HepG2 (cell line): Measurements from ENCODE around the gene ADSS1. TPM values are rescaled to one million over a fixed set of nuclear protein-coding genes. Genes with fewer than 3 reads are reported as not detected.

Experiments
- FOXK2 ChIP-seq: fragments of 450-650 bp; IDR thresholded peaks from 2 replicates; pipeline ENCODE4 v1.6.1; 2016
- KDM3A ChIP-seq: IDR thresholded peaks from 2 replicates; pipeline ENCODE4 v1.6.1; 2018; ENCODE audit warnings: low read depth, missing compliant biosample characterization
- MAF1 ChIP-seq: sonication (generic); formaldehyde crosslinking; IDR thresholded peaks from 2 replicates; pipeline ENCODE4 v1.5.0; 2020; ENCODE audit warnings: missing genetic modification reagents, borderline replicate concordance
- MBNL3 ChIP-seq: fragments of 250-450 bp; sonication (Bioruptor Pico); conservative IDR thresholded peaks from 2 replicates; pipeline ENCODE4 v1.8.0; 2022; ENCODE audit warnings: mild to moderate bottlenecking, inconsistent platforms
- MEF2D ChIP-seq: sonication (generic); formaldehyde crosslinking; IDR thresholded peaks from 2 replicates; pipeline ENCODE4 v1.5.1; 2020; ENCODE audit warnings: mild to moderate bottlenecking, missing genetic modification reagents
- MIER2 ChIP-seq: IDR thresholded peaks from 2 replicates; pipeline ENCODE4 v1.6.1; 2016; ENCODE audit warnings: missing biosample characterization, missing genetic modification reagents
- TAF1 ChIP-seq: sonication (generic); formaldehyde crosslinking; IDR thresholded peaks from 2 replicates; pipeline ENCODE4 v1.4.0; 2020; ENCODE audit warnings: missing genetic modification reagents
- THAP11 ChIP-seq: IDR thresholded peaks from 2 replicates; pipeline ENCODE4 v1.6.1; 2016; ENCODE audit warnings: missing biosample characterization, missing genetic modification reagents
- TOPORS ChIP-seq: sonication (generic); formaldehyde crosslinking; IDR thresholded peaks from 2 replicates; pipeline ENCODE4 v1.8.0; 2023; ENCODE audit warnings: mild to moderate bottlenecking, missing genetic modification reagents
- ZBED4 ChIP-seq: sonication (generic); formaldehyde crosslinking; IDR thresholded peaks from 2 replicates; pipeline ENCODE4 v1.4.0; 2020; ENCODE audit warnings: missing genetic modification reagents, borderline replicate concordance
- ZC3H4 ChIP-seq: sonication (generic); formaldehyde crosslinking; IDR thresholded peaks from 2 replicates; pipeline ENCODE4 v1.4.0; 2020; ENCODE audit warnings: missing genetic modification reagents, borderline replicate concordance
- ZFYVE20 ChIP-seq: sonication (generic); formaldehyde crosslinking; IDR thresholded peaks from 2 replicates; pipeline ENCODE4 v1.8.0; 2023; ENCODE audit warnings: low read depth, mild to moderate bottlenecking, moderate library complexity, missing genetic modification reagents, borderline replicate concordance
- ZNF251 ChIP-seq: sonication (generic); formaldehyde crosslinking; IDR thresholded peaks from 2 replicates; pipeline ENCODE4 v1.9.0; 2021; ENCODE audit warnings: mild to moderate bottlenecking, missing genetic modification reagents
- ZNF30 ChIP-seq: sonication (generic); formaldehyde crosslinking; IDR thresholded peaks from 2 replicates; pipeline ENCODE4 v1.5.0; 2020; ENCODE audit warnings: mild to moderate bottlenecking, missing genetic modification reagents
- ZNF446 ChIP-seq: sonication (generic); formaldehyde crosslinking; IDR thresholded peaks from 2 replicates; pipeline ENCODE4 v1.5.0; 2020; ENCODE audit warnings: mild to moderate bottlenecking, missing genetic modification reagents
- ZNF547 ChIP-seq: sonication (generic); formaldehyde crosslinking; IDR thresholded peaks from 2 replicates; pipeline ENCODE4 v1.5.1; 2020; ENCODE audit warnings: mild to moderate bottlenecking, missing genetic modification reagents
- ZNF558 ChIP-seq: sonication (generic); formaldehyde crosslinking; IDR thresholded peaks from 2 replicates; pipeline ENCODE4 v1.9.0; 2022; ENCODE audit warnings: mild to moderate bottlenecking, missing genetic modification reagents, borderline replicate concordance
- ZSCAN21 ChIP-seq: sonication (generic); formaldehyde crosslinking; IDR thresholded peaks from 2 replicates; pipeline ENCODE4 v1.8.0; 2022; ENCODE audit warnings: mild to moderate bottlenecking, missing genetic modification reagents, moderate library complexity, borderline replicate concordance
- ZUFSP ChIP-seq: sonication (generic); formaldehyde crosslinking; IDR thresholded peaks from 2 replicates; pipeline ENCODE4 v1.9.0; 2021; ENCODE audit warnings: missing genetic modification reagents, mild to moderate bottlenecking, borderline replicate concordance
- polyA plus RNA-seq, 8 experiments: library from polyadenylated mRNA; depleted of rRNA in 3 of 8; stranded (reverse) in 7 of 8; unstranded in 1 of 8; fragments of >200 nt; fragmentation: Illumina TruSeq in 4 of 8; extraction: Trizol in 4 of 8; gene quantifications; 2 replicates each; pipeline versions ENCODE4 v1.2.1 to v1.2.3, GENCODE V29; 2011 to 2016; ENCODE audit warnings: low read depth in 4 of 8, missing spikeins in 1 of 8, mixed read lengths in 1 of 8; ENCODE audit not compliant: insufficient read depth in 1 of 8
- total RNA-seq, 5 experiments: library from RNA; depleted of rRNA; stranded (reverse); fragments of >200 nt; fragmentation: Illumina TruSeq; extraction: Trizol; gene quantifications; 2 replicates each; pipeline ENCODE4 v1.2.3, GENCODE V29; 2016; ENCODE audit warnings: low read depth in 1 of 5
- TF ChIP-seq, protein P1 (sequence below): sonication (generic); formaldehyde crosslinking; IDR thresholded peaks from 2 replicates; pipeline ENCODE4 v1.4.0; 2020; ENCODE audit warnings: mild to moderate bottlenecking, missing genetic modification reagents

ADSS1 gene
- total and polyA plus RNA-seq, 2 of the 13 experiments (the other 11 are each of a cell fraction or from before 2014, with no cell fraction given): 1.0 to 36.7 TPM

- TF ChIP-seq ZUFSP (no peak), ZNF547 (CRISPR knock-in tag) (no peak), MBNL3 (no peak), THAP11 (no peak), FOXK2 (no peak), ZNF251 (CRISPR knock-in tag) (no peak), ZNF446 (no peak), ZNF558 (no peak), ZFYVE20 (no peak), TOPORS (CRISPR knock-in tag) (no peak), ZSCAN21 (CRISPR knock-in tag) (peak; percentile 54; the same call in 1 of the 2 replicates), MAF1 (CRISPR knock-in tag) (no peak), MEF2D (CRISPR knock-in tag) (no peak), MIER2 (no peak), ZNF30 (CRISPR knock-in tag) (no peak), ZBED4 (CRISPR knock-in tag) (0 out of 2 replicates have a peak, but pooled peaks have one; percentile 27), TAF1 (CRISPR knock-in tag) (no peak), ZC3H4 (no peak), KDM3A (CRISPR knock-in tag) (0 out of 2 replicates have a peak, but pooled peaks have one; percentile 23)
- TF ChIP-seq, protein P1, sequence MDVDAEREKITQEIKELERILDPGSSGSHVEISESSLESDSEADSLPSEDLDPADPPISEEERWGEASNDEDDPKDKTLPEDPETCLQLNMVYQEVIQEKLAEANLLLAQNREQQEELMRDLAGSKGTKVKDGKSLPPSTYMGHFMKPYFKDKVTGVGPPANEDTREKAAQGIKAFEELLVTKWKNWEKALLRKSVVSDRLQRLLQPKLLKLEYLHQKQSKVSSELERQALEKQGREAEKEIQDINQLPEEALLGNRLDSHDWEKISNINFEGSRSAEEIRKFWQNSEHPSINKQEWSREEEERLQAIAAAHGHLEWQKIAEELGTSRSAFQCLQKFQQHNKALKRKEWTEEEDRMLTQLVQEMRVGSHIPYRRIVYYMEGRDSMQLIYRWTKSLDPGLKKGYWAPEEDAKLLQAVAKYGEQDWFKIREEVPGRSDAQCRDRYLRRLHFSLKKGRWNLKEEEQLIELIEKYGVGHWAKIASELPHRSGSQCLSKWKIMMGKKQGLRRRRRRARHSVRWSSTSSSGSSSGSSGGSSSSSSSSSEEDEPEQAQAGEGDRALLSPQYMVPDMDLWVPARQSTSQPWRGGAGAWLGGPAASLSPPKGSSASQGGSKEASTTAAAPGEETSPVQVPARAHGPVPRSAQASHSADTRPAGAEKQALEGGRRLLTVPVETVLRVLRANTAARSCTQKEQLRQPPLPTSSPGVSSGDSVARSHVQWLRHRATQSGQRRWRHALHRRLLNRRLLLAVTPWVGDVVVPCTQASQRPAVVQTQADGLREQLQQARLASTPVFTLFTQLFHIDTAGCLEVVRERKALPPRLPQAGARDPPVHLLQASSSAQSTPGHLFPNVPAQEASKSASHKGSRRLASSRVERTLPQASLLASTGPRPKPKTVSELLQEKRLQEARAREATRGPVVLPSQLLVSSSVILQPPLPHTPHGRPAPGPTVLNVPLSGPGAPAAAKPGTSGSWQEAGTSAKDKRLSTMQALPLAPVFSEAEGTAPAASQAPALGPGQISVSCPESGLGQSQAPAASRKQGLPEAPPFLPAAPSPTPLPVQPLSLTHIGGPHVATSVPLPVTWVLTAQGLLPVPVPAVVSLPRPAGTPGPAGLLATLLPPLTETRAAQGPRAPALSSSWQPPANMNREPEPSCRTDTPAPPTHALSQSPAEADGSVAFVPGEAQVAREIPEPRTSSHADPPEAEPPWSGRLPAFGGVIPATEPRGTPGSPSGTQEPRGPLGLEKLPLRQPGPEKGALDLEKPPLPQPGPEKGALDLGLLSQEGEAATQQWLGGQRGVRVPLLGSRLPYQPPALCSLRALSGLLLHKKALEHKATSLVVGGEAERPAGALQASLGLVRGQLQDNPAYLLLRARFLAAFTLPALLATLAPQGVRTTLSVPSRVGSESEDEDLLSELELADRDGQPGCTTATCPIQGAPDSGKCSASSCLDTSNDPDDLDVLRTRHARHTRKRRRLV: no peak
Measured at GRCh38 chr14:104726600-104727451, 2.8 kb downstream of the ADSS1 start (continued).
